Measurements from ENCODE around the gene SNX30. TPM values are rescaled to one million over a fixed set of nuclear protein-coding genes. Genes with fewer than 3 reads are reported as not detected.

The SNX30 gene
- total and polyA plus RNA-seq, 2 experiments from 2014 or later: 6.4 to 29.1 TPM

- H3K4me3 ChIP-seq: no peak overlapping the region
- H3K27me3 ChIP-seq: no peaks in the 10 kb centered on the region
- no peaks in the 10 kb centered on the region for H3K36me3 ChIP-seq (replicated peaks; ENCODE audit: insufficient read depth, low read depth)
- no peak overlapping the region for H3K4me2 ChIP-seq
- no peak overlapping the region for H3K27ac ChIP-seq
- H3K4me1 ChIP-seq (ENCODE audit: insufficient read depth): no peaks in the 10 kb centered on the region
- H3K9me2 ChIP-seq (replicated peaks; ENCODE audit: insufficient read depth): no peaks in the 10 kb centered on the region
- no peak for DNase-seq (ENCODE audit: low spot score)
- peaks cover 10% of the 10 kb centered on the region for H3K79me2 ChIP-seq
- TF ChIP-seq CTCF (IDR thresholded peaks at IDR 0.05; ENCODE audit: poor library complexity) (no peak), EZH2phosphoT487 (IDR thresholded peaks at IDR 0.05; ENCODE audit: low read depth, severe bottlenecking, unreplicated experiment) (no peak), EZH2 (IDR thresholded peaks at IDR 0.05; ENCODE audit: borderline replicate concordance) (no peak)
- no peak overlapping the region for H2AFZ ChIP-seq
- no peaks in the 10 kb centered on the region for H3K9me3 ChIP-seq (ENCODE audit: low read depth)
- 75% methylated on average over 17 of the region's 17 CpGs for WGBS (ENCODE audit: low lambda C conversion rate, missing lambda C conversion rate)
- H4K20me1 ChIP-seq (ENCODE audit: insufficient read depth, poor library complexity, severe bottlenecking): no peaks in the 10 kb centered on the region
Observed at GRCh38 chr9:112810696-112811490, 60.3 kb downstream of the SNX30 start.

GRCh38 chr9:112811518-112811917 lies 61.0 kb downstream of the SNX30 start:
- H3K27ac ChIP-seq: no peak overlapping the region
- no peaks in the 10 kb centered on the region for H3K9me2 ChIP-seq (replicated peaks; ENCODE audit: insufficient read depth)
- no peak overlapping the region for H3K4me2 ChIP-seq
- TF ChIP-seq CTCF (IDR thresholded peaks at IDR 0.05; ENCODE audit: poor library complexity) (no peak), EZH2phosphoT487 (IDR thresholded peaks at IDR 0.05; ENCODE audit: low read depth, severe bottlenecking, unreplicated experiment) (no peak), EZH2 (IDR thresholded peaks at IDR 0.05; ENCODE audit: borderline replicate concordance) (no peak)
- no peak for DNase-seq (ENCODE audit: low spot score)
- H4K20me1 ChIP-seq (ENCODE audit: insufficient read depth, poor library complexity, severe bottlenecking): no peaks in the 10 kb centered on the region
- no peak overlapping the region for H2AFZ ChIP-seq
- no peaks in the 10 kb centered on the region for H3K36me3 ChIP-seq (replicated peaks; ENCODE audit: insufficient read depth, low read depth)
- H3K4me3 ChIP-seq: no peak overlapping the region
- 92% methylated on average over 6 of the region's 6 CpGs for WGBS (ENCODE audit: low lambda C conversion rate, missing lambda C conversion rate)
- H3K27me3 ChIP-seq: no peaks in the 10 kb centered on the region
- H3K9me3 ChIP-seq (ENCODE audit: low read depth): no peaks in the 10 kb centered on the region
- no peaks in the 10 kb centered on the region for H3K4me1 ChIP-seq (ENCODE audit: insufficient read depth)
- H3K79me2 ChIP-seq: peaks cover 10% of the 10 kb centered on the region

- H3K4me1 ChIP-seq (ENCODE audit: insufficient read depth): no peaks in the 10 kb centered on the region
- no peaks in the 10 kb centered on the region for H4K20me1 ChIP-seq (ENCODE audit: insufficient read depth, poor library complexity, severe bottlenecking)
- peaks cover 4% of the 10 kb centered on the region for H3K79me2 ChIP-seq
- H3K4me3 ChIP-seq: no peak overlapping the region
- no peak for DNase-seq (ENCODE audit: low spot score)
- H3K4me2 ChIP-seq: no peak overlapping the region
- no peak overlapping the region for H2AFZ ChIP-seq
- WGBS (ENCODE audit: low lambda C conversion rate, missing lambda C conversion rate): 86% methylated on average over 8 of the region's 8 CpGs
- no peak for TF ChIP-seq EZH2phosphoT487 (IDR thresholded peaks at IDR 0.05; ENCODE audit: low read depth, severe bottlenecking, unreplicated experiment)
- H3K9me2 ChIP-seq (replicated peaks; ENCODE audit: insufficient read depth): no peaks in the 10 kb centered on the region
- H3K27ac ChIP-seq: no peak overlapping the region
- no peaks in the 10 kb centered on the region for H3K9me3 ChIP-seq (ENCODE audit: low read depth)
- no peaks in the 10 kb centered on the region for H3K27me3 ChIP-seq
- H3K36me3 ChIP-seq (replicated peaks; ENCODE audit: insufficient read depth, low read depth): no peaks in the 10 kb centered on the region
Observed at GRCh38 chr9:112815868-112816267, 65.3 kb downstream of the SNX30 start.

DNA sequence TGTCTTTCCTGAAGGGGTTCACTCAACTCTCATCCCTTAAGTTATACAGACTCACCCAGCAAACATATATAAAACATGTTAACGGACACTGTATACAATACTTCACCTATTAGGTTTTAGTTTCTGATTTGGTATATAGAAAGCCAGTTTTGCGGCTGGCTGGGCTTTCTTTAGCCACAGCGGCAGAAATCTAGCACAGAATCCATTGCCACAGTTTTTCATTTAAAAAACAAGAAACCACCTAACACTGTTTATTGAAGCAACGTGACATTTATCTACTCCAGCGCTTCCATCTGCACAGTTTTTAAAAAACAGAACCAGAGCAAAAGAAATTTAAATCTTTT lies 67.3 kb downstream of the SNX30 start:
- Histone ChIP-seq H3K4me3 (no peak overlapping the region), H3K36me3 (replicated peaks; ENCODE audit: insufficient read depth, low read depth) (no peaks in the 10 kb centered on the region), H3K79me2 (no peaks in the 10 kb centered on the region), H3K4me2 (no peak overlapping the region), H4K20me1 (ENCODE audit: insufficient read depth, poor library complexity, severe bottlenecking) (no peaks in the 10 kb centered on the region), H3K27ac (no peak overlapping the region), H3K9me2 (replicated peaks; ENCODE audit: insufficient read depth) (no peaks in the 10 kb centered on the region), H3K9me3 (ENCODE audit: low read depth) (no peaks in the 10 kb centered on the region), H3K27me3 (no peaks in the 10 kb centered on the region), H3K4me1 (ENCODE audit: insufficient read depth) (no peaks in the 10 kb centered on the region), H2AFZ (no peak overlapping the region)
- TF ChIP-seq EZH2phosphoT487 (IDR thresholded peaks at IDR 0.05; ENCODE audit: low read depth, severe bottlenecking, unreplicated experiment) (no peak), EZH2 (IDR thresholded peaks at IDR 0.05; ENCODE audit: borderline replicate concordance) (no peak), CTCF (IDR thresholded peaks at IDR 0.05; ENCODE audit: poor library complexity) (no peak)
- 97% methylated on average over 5 of the region's 5 CpGs for WGBS (ENCODE audit: low lambda C conversion rate, missing lambda C conversion rate)
- DNase-seq (ENCODE audit: low spot score): no peak

Data from hepatocyte (in vitro differentiated cells).